ENCODE results near the gene APC.

DNA sequence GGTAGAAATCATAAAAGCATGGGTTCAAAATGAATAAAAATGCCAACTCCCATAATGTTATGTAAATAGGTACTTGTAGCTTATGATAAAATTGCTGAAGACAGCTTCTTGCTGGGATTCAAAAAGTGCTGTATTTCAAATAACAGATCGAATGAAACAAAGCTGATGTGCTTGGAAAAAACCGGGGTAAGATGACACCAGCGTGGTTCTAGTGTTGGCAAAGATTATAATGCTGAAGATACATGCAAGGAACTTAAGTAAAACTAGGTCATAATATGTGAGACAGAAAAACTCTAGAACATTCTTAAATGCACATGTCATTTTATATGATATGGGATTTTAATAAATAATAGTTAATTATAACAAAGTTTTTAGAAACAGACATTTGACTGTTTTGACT, 44.4 kb upstream of the APC start:
- TF ChIP-seq, protein P1, sequence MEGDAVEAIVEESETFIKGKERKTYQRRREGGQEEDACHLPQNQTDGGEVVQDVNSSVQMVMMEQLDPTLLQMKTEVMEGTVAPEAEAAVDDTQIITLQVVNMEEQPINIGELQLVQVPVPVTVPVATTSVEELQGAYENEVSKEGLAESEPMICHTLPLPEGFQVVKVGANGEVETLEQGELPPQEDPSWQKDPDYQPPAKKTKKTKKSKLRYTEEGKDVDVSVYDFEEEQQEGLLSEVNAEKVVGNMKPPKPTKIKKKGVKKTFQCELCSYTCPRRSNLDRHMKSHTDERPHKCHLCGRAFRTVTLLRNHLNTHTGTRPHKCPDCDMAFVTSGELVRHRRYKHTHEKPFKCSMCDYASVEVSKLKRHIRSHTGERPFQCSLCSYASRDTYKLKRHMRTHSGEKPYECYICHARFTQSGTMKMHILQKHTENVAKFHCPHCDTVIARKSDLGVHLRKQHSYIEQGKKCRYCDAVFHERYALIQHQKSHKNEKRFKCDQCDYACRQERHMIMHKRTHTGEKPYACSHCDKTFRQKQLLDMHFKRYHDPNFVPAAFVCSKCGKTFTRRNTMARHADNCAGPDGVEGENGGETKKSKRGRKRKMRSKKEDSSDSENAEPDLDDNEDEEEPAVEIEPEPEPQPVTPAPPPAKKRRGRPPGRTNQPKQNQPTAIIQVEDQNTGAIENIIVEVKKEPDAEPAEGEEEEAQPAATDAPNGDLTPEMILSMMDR (IDR thresholded peaks at IDR 0.05; ENCODE audit: low read depth, low read length): no peak
- no peak for TF ChIP-seq EZH2phosphoT487 (IDR thresholded peaks at IDR 0.05; ENCODE audit: low read depth)
